Colonic mucosa (tissue), 4 donors: Measurements from ENCODE around the gene FLNC. TPM values are rescaled to one million over a fixed set of nuclear protein-coding genes. Genes with fewer than 3 reads are reported as not detected.

ENCODE experiments used
- DNase-seq: peaks from one replicate; pipeline ENCODE4 v3.0.0-alpha.2; 2020
- H3K27ac ChIP-seq: fragments of 200-600 bp; one replicate; pipeline ENCODE4 v1.8.0; 2021
- H3K27me3 ChIP-seq: fragments of 200-600 bp; one replicate; pipeline ENCODE4 v1.8.0; 2021
- H3K36me3 ChIP-seq: fragments of 200-600 bp; one replicate; pipeline ENCODE4 v1.8.0; 2021
- H3K4me1 ChIP-seq: fragments of 200-600 bp; one replicate; pipeline ENCODE4 v1.8.0; 2021; ENCODE audit warnings: mild to moderate bottlenecking
- H3K4me3 ChIP-seq: fragments of 200-600 bp; one replicate; pipeline ENCODE4 v1.8.0; 2021
- H3K9ac ChIP-seq, 2 donors: one replicate each; pipeline ENCODE4 v1.7.0; 2013; ENCODE audit warnings: control low read depth in 2 of 2, low read depth in 2 of 2, low read length in 2 of 2
- H3K9me3 ChIP-seq: fragments of 200-600 bp; one replicate; pipeline ENCODE4 v1.8.0; 2021
- intact Hi-C: fragments of 100-400 bp; cut with DNase I; formaldehyde crosslinking; loops from one replicate; pipeline ENCODE4 v1.14.1; 2022
- total RNA-seq, 2 donors: library from RNA; stranded (reverse); fragmentation: NEBNext Ultra II Directional in 1 of 2; extraction: Animal tissue kit (Norgen Biotek cat#: 25700) in 1 of 2; gene quantifications; one replicate each; pipeline ENCODE4 v1.2.1, GENCODE V29; 2021
- TF ChIP-seq, protein P1 (sequence below): fragments of 200-600 bp; IDR thresholded peaks from one replicate; pipeline ENCODE4 v1.8.0; 2022; ENCODE audit warnings: antibody characterized with exemption, mild to moderate bottlenecking
- donor health status: healthy.
- donor health status: DM: no; HTN: no; CAD: no.
- donor health status: DM: no; HTN: no; CAD: no.

FLNC gene
- total RNA-seq, 2 donors from 2014 or later: 4.5 to 88.6 TPM

GRCh38 chr7:128906001-128906765, 76.0 kb downstream of the FLNC start:
- peaks cover 13% of the 10 kb centered on the region for H3K27me3 ChIP-seq
- peaks cover 8% of the 10 kb centered on the region for H3K4me1 ChIP-seq
- no peak overlapping the region for H3K4me3 ChIP-seq
- TF ChIP-seq, protein P1, sequence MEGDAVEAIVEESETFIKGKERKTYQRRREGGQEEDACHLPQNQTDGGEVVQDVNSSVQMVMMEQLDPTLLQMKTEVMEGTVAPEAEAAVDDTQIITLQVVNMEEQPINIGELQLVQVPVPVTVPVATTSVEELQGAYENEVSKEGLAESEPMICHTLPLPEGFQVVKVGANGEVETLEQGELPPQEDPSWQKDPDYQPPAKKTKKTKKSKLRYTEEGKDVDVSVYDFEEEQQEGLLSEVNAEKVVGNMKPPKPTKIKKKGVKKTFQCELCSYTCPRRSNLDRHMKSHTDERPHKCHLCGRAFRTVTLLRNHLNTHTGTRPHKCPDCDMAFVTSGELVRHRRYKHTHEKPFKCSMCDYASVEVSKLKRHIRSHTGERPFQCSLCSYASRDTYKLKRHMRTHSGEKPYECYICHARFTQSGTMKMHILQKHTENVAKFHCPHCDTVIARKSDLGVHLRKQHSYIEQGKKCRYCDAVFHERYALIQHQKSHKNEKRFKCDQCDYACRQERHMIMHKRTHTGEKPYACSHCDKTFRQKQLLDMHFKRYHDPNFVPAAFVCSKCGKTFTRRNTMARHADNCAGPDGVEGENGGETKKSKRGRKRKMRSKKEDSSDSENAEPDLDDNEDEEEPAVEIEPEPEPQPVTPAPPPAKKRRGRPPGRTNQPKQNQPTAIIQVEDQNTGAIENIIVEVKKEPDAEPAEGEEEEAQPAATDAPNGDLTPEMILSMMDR: no peak
- H3K9me3 ChIP-seq: no peaks in the 10 kb centered on the region
- no peak for DNase-seq
- intact Hi-C loops: loop anchor here (5.0 kb wide), 1 partner anchor 186 kb away; no protein-coding TSS in a partner anchor
- no peak overlapping the region for H3K27ac ChIP-seq
- H3K9ac ChIP-seq: no peak overlapping the region
- H3K36me3 ChIP-seq: no peaks in the 10 kb centered on the region

GRCh38 chr7:128906766-128907559, 76.8 kb downstream of the FLNC start:
- TF ChIP-seq, protein P1: no peak
- H3K9ac ChIP-seq: no peak overlapping the region

More at GRCh38 chr7:128906766-128907559, 76.8 kb downstream of the FLNC start:
- no peak overlapping the region for H3K27ac ChIP-seq
- peaks cover 11% of the 10 kb centered on the region for H3K4me1 ChIP-seq
- DNase-seq: no peak
- no peaks in the 10 kb centered on the region for H3K36me3 ChIP-seq
- H3K27me3 ChIP-seq: peaks cover 13% of the 10 kb centered on the region
- intact Hi-C loops: loop anchor here (5.0 kb wide), 1 partner anchor 185 kb away; no protein-coding TSS in a partner anchor
- no peaks in the 10 kb centered on the region for H3K9me3 ChIP-seq
- no peak overlapping the region for H3K4me3 ChIP-seq

Other genes with a start within 250 kb of the FLNC start
- under 1 TPM; 0.85 to 0.89 TPM for gene GARIN1A, start 158.1 kb upstream of the FLNC start, total RNA-seq
- gene CALU, start 91.0 kb upstream of the FLNC start, total RNA-seq: 10 to 100 TPM; 47.9 to 63.8 TPM
- gene OPN1SW, start 54.6 kb upstream of the FLNC start, total RNA-seq: not detected
- 1 to 10 TPM in 1 of 2 donors, under 1 TPM in 1; 0.64 to 5.8 TPM for gene CCDC136, start 38.4 kb upstream of the FLNC start, total RNA-seq
- 100 to 1,000 TPM in 1 of 2 donors, 10 to 100 TPM in 1; 94.4 to 105 TPM for gene ATP6V1F, start 32.5 kb downstream of the FLNC start, total RNA-seq
- gene KCP, start 80.3 kb downstream of the FLNC start, total RNA-seq: 1 to 10 TPM in 1 of 2 donors, under 1 TPM in 1; 0.64 to 1.1 TPM
- gene IRF5, start 107.5 kb downstream of the FLNC start, total RNA-seq: 1 to 10 TPM; 5.0 to 9.7 TPM
- 10 to 100 TPM; 36.8 to 46.6 TPM for gene TNPO3, start 224.7 kb downstream of the FLNC start, total RNA-seq